Measurements from ENCODE around the gene LRCH1.

The LRCH1 gene

DNA sequence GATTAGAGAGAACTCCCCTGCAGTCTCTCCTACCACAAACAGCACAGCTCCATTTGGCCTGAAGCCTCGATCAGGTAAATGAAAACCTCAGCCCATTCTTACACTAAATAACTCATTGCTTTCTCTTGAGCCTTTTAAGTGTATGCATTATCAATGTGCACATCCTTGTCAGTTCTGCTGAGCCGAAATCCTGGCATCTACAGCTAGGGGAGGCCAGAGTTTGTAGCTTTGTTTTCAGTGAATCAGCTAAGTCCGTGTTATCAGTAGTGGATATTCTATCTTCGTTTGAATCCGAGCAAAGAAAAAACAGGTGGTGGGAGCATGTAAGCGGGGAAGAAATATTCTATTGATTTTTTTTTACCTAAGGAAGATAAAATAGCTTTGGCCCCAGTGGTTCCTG lies 159.6 kb downstream of the LRCH1 start:
- no peak for DNase-seq (ENCODE audit: low spot score)

DNA sequence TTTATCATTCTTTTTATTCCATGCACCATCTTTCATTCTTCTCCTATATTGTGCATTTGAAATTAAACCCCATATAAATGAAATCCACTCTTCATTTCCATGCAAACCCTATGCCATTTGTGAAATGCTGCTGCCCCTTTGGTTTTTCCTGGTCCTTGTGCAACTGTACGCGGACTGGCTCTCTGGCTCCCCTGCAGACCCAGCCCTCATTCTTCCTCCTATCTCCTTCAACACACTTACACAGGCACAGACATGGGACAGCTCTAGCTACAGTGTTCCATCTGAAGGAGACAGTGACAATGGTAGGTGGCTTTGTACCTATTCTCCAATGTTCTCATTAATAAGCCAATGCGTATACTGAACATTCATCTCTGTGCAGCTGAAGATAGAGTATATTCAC lies 162.4 kb downstream of the LRCH1 start:
- no peak for DNase-seq (ENCODE audit: low spot score)

DNA sequence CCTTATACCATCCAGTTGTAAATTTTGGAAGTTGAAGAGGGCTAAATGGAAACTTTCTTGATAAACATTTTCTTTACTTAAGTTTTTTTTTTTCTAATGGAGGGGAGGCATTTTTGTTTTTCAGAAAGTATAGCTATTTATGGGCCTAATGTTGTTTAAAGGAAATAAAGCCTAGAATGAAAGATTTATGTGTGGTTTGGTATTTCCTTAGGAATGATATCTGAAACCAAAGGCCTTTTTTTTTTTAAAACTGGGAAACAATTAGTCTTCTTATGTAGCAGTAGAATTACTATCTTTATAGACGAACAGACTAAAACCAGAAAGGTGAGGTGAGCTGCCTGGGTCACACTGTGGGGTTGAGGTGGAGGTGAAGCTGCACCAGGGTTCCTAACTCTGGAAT lies 163.9 kb downstream of the LRCH1 start:
- no peak for DNase-seq (ENCODE audit: low spot score)

DNA sequence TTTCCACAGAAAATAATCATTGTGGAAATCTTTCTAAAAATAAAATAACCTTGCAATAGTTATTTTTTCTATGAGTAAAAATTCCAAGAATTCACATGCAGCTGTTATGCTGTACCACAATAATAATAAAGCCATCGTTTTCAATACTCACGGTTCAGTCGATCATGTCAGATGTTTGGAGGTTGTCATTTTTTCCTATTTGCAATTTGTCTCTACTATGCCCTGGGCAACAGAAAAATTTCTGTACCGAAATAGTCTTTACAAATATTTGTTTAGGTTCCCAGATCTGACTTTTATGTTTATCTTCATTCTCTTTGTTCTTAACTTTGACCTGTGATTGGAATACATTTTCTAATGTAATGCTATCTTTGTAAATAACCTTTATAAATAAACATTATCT lies 164.3 kb downstream of the LRCH1 start:
- DNase-seq (ENCODE audit: low spot score) = no peak

DNA sequence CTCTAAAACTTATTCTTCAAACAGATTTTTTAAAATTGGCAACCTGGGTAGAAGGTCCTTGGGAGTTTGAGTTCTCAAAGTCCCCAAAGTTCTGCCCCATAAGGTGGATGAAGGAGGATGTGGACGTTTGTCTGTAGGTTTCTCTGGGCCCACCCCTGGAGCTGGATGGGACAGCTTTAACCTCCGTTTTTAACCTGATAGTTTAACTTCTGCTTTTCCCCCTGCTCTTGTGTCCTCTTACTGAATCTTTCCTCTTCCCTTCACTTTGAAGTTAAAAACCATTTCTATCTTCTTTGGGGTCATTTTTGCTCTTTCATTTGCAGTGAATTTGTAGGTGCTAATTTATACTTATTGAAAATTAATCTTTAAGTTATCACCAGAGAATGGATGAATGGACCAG lies 164.9 kb downstream of the LRCH1 start:
- no peak for DNase-seq (ENCODE audit: low spot score)

DNA sequence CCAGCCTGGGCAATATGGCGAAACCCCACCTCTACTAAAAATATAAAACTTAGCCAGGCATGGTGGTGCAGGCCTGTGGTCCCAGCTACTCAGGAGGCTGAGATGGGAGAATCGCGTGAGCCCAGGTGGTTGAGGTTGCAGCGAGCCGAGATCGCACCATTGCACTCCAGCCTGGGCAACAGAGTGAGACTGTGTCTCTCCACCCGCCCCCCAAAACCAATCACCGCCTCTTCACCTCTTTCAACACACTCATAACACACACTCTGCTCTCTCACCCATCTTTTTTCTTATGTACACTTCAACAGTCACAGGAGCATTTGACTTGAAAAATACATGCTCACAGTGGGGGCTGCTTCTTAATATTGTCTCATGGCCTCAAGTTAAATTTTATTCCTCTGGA lies 167.2 kb downstream of the LRCH1 start:
- no peak for DNase-seq (ENCODE audit: low spot score)

DNA sequence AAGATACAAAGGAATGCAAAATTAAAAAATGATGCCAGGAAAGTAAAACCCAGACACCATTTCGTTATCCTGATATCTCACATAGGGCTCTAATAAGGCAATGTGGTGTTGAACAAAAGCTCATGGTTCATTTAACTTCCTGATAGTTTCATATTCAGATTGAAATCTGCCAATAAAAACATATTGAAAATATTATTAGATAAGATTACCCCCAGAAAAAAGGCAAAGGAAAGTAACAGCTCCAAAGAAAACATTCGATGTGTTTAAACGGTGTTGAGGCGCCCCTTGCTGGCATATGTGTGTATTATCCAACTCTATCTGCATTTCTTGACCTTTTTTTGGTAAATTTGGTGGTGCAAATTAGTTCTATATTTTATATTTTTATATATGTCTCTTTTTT lies 168.1 kb downstream of the LRCH1 start:
- peak; percentile 15 for DNase-seq (ENCODE audit: low spot score)

DNA sequence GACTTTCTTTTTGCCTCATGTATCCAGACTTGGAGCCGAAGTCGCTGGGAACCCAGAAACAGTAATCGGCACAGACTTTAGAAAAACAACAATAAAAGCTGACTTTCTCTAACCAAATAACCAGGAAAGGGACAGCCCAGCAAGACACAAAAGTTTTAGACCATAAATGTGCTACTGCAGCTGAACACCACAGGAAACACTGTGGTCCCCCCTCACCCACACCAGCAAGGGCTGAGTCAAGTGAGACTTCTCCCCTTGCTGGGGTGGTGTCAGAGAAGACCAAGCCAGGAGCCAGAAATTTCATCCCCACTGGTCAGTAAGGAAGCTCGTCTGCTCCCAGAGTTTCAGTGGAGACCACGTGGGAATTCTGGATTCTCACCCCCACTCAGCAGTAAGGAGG lies 173.4 kb downstream of the LRCH1 start:
- DNase-seq (ENCODE audit: low spot score) = no peak

DNA sequence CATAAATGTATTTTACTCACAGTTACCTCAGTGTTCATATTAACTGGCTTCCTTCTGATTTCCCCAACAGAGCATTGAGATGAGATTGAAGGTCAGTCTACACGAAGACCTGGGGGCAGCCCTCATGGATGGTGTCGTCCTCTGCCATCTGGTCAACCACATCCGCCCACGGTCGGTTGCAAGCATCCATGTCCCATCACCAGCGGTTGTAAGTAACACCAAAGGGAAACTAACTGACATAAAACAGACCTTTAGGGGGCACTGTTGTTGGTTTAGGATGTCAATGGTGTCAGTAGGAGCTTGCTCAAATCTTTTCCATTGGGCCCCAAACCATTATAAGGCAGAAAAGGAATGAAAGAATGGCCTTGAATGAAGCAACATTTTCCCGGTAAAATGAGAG lies 175.8 kb downstream of the LRCH1 start:
- no peak for DNase-seq (ENCODE audit: low spot score)

DNA sequence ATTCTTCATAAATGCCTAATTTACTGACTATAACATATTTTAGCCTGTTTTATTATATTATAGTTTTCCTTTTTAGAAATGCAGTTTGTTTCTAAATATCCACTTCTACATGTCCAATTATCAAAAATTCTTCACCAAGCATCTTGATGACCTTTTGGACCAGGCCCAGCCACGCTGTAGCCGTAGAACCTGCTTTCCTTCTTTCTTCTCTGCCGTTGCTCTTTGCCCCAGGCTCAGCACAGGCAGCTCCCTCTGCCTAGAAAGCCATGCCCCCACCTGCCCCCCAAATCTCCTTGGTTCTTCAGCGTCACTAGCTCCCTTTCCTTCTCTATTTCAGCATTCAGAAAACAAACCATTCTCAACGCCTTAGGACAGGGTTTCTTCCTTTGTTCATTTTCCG lies 178.6 kb downstream of the LRCH1 start:
- DNase-seq (ENCODE audit: low spot score) = no peak

DNA sequence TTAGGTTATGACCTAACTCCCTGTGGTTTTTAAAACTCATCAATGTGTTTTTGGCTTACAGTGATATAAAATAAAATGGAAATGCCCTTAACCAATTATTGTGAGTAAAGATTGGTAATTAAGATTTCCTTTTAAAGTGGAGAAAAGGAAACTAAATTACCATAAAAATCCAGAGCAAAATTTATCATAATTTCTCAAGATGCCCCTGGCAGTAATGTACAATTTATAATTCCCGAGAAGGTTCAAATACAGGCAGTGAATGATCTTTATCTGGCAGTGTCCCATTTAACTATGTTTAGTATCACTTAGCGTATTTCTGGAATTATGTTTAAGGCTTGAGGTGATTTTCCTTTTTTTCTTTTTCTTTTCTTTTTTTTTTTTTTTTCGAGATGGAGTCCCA lies 182.5 kb downstream of the LRCH1 start:
- no peak for DNase-seq (ENCODE audit: low spot score)

DNA sequence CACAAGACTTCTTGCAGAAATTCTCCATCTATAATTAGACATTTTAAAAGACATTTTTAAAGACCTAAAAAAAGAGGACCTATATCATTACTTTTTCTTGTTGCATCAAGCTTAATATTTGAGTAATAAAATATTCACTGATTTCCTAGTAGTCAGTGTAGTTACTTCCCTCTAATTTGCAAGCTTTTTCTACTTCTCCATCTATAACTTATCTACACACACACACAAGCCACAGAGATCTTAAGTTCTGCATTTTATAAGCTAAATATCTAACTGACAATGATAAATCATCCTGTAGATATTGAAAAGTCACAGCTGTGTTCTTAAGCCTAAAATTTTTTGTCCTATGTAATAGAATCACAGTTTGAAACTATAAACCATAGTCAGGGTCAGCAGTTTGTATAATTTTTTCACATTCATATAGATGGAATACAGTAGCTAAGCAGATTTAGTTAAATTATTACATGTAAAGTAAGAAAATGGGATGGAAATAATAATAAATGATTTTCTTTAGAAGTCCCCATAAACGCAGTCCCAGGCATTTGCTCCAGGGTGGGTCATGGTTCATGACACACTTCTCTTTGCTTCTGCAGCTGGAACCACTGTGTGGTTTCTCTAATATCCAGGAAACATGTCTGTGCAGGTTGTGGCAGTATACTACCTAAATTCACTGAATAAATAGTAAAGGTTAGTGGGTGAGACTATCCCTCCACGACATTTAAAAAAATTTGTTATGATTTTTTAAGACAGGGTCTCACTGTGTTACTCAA lies 183.8 kb downstream of the LRCH1 start:
- no peak for DNase-seq (ENCODE audit: low spot score)

DNA sequence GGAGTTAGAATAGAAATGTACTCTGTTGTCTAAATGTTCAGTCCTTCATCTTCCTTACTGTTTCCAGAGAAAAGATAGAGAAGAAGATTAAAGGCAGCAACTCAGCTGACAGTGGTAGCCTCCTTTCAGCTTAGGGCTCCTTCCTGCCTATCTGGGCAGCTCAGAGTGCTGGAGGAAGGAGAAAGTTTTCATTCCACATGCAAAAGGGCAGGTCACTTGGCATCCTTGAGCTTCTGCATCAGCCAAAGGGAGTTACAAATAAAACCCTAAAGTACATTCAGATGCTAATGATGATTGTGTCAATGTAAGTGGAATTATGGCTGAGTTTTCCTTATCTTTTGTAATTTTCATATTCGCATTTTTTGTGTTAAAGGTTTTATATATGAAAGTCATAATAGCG lies 185.1 kb downstream of the LRCH1 start:
- no peak for DNase-seq (ENCODE audit: low spot score)

DNA sequence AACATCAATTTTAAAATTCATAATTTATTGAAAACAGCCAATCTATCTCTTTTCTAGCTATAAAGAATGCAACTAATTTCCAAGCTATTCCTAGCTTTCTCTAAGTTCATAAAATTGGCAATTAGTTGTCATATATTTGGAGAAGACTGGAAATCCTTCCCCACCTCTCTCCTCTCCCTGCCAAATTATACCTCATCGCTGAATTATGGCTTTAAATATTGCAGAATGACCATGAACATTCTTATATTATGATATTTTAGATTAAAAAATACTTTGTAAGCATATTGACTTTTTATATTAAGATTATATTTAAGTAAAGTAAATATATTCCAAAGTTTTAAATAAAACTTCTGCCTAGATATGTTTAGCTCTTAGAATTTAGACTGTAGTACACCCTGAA lies 185.8 kb downstream of the LRCH1 start:
- no peak for DNase-seq (ENCODE audit: low spot score)

DNA sequence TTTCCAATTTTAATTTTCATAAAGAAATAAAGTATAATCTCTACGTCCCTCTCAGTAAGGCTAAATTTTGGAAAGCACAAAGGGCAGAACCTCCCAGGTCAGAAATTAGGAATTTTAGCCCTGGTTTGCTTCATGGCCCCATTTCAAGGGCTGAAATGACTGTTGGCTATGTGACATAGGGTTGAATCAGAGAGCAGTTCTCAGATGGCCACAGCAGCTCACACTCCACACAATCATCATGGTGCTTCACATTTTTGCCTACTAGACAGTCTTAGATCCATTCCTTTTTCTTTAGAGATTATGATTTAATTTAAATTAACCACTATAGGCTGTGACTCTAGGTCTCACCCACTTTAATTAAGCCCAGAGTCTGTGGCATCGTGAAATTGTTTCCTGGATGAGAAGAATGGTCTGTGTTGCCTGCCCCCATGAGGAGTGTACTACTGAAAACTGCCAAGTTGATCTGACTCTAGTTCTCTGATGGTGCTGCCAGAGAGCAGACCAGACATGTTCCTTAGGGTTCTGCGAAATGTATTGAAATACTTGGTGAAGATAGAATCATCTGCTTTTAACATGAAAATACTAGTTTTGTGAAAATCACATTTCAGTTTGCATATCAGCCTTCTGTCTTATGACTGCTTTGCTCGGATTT lies 186.6 kb downstream of the LRCH1 start:
- no peak for DNase-seq (ENCODE audit: low spot score)

DNA sequence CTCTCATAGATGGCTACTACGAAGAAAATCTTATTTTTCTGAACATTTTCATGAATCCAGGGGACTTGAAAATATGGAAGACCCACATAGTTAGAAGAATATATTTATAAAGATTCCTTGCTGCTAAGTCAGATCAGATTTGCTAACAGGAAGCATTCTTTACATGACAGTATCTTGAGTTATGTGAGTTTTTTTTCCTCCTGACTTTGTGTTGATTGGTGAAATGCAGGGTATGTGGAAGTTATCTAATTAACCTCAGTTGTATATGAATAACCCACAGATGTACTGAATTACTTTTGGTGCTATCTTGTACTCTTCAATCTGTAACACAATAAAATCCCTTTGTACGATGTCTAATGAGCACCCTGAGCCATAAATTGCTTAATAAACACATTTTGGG lies 190.2 kb downstream of the LRCH1 start:
- DNase-seq (ENCODE audit: low spot score) = no peak

DNA sequence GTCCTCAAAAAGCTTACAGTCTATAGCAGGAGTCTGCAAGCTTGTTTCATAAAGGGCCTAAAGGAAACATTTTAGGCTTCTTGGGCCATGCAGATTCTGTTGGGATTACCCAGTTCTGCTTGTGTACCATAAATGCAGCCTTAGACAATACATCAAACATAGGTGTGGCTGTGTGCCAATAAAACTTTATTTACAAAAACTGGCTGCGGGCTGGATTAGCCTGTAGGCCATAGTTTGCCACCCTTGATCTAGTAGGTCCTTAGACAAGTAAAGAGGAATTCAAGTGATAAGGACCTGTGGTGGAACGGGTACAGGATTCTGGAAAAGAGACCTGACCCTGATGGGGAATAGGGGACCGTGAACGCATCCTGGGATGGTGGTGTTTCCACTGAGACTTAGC lies 192.1 kb downstream of the LRCH1 start:
- DNase-seq (ENCODE audit: low spot score) = no peak

DNA sequence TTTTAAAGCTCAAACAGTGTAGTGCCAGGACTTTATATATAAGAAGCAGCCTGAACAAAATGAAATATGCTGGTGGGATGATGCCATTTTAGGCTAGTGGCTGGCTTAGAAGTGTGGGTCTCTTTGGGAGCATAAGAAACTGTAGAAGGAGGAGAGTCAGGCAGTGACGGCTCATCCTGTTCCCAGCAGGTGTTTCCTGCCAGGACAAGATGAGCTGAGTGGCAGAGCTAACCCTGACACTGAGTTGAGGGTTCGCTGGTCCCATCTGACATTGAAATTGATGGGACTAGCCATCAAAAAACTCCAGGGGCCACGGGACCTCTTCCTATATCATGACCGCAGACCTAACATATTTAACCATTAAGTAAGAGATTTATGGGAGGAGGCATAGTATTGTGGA lies 192.7 kb downstream of the LRCH1 start:
- DNase-seq (ENCODE audit: low spot score) = no peak

DNA sequence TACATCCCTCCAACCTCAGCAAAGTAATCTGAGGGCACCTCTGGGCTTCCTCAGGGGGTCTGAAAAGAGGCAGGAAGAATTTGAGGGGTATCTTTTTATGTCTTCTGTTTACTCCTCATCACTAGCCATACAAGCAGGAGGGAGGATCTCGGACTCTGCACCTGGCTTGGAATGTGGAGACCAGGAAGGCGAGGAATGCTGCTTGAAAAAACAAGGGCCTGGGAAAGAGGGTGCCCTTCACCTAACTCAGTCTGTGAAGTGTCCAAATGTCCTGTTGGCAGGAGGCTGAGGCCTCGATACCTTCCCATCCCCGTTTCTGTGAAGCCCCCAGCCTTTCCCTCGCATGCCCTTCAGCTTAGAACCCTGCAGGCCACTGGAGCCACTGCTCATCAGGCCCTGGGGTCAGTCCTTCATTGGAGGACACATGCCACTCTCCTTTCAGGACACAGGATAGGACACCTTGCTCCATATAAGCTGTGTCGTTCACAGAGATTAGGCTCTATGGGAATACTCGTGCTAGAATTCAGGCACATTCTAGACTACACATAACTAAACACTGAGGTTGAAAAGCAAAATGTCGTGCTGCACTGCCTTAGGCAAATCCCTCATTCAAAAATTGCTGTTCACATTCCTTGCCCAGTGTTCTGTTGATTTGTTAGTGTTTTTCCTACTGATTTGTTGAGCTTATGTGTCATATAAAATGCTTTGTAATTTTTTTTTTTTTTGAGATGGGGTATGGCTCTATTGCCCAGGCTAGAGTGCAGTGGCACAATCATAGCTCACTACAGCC lies 194.3 kb downstream of the LRCH1 start:
- no peak for DNase-seq (ENCODE audit: low spot score)

DNA sequence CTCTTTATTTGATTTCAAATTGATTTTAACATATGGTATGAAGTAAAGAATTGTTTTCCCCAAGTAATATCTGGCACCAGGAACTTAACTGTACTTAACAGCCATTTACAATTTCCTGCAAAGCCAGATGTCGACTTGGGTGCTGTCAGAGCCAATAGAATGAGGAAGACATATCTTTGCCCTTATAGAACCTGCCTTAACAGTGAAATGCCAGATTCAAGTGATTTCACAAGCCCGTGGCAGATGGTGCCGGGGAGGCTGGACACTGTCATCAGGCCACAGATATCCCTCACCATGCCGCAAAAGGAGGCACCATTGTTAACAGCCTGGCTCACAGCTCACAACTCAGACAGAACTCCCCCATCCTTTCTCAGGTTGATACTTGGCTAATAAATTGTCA lies 195.3 kb downstream of the LRCH1 start:
- DNase-seq (ENCODE audit: low spot score) = no peak

DNA sequence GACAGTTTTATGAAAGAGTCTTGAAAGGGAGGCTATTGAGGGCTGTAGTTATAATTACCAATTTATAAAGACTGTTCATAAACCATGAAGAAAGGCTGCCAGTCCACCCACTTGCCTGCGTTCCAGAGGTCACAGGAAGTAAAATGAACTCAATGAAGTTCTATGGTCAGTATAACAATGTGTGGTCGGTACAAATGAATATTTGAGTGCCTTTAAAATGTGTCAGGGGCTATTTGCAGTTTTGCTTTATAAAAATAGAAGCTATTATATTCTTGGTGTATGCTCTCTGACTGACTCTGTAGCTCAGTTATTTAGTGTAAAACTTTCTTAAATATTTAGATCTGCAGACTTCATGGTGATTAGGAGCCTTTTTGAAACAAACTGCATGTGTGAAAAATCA lies 197.0 kb downstream of the LRCH1 start:
- no peak for DNase-seq (ENCODE audit: low spot score)

DNA sequence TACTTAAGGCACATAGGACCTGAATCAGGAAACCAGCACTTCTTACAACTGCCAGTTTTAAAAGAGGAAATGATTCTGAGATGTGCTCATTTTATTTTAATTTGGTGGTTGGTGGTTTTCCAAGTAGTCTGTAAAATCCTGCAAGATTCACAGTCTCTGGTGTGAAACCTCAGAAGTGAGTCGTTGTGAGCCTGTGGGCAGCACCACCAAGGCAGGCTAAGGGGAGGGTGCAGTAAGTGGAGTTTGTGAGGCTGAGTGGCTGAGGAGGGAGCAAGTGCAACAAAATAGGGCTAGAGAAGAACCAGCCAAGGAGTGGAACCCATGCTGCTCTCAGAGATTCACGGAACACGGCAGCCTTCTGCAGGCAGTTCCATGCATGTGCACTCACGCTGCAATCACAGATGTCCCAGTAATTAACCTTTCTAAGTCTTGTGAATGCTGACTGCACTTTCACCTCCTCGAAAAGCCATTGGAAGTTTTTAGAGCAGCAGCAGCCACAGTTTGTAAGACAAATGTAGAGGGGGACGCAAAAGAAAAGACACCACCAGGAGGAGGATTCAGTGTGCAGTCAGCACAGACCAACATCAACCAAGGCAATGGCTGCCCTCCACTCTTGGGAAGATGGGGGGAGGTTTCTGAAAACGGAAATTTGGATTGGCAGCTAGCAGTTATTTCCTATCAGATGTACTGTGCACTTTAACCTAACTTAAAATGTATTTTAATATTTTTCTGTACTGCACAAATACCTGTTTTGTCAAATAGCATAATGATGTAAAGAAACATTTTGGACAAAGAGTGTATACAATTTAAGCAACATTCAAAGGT lies 199.1 kb downstream of the LRCH1 start:
- no peak for DNase-seq (ENCODE audit: low spot score)

Measured in putamen (tissue), 1 donor.